Left ventricle myocardium inferior (tissue), 1 donor: Measurements from ENCODE around the gene PLCXD1. TPM values are rescaled to one million over a fixed set of nuclear protein-coding genes. Genes with fewer than 3 reads are reported as not detected.
A peak's percentile ranks its signal among the peaks of the same experiment; 100 is the strongest.

Experiments used
- DNase-seq: peaks from one replicate; pipeline ENCODE4 v3.0.0-alpha.2; 2020
- H3K27ac ChIP-seq: fragments of 200-600 bp; replicated peaks from 2 replicates; pipeline ENCODE4 v1.8.0; 2021
- H3K27me3 ChIP-seq: fragments of 200-600 bp; 2 replicates; pipeline ENCODE4 v1.8.0; 2021; ENCODE audit warnings: low read depth
- H3K36me3 ChIP-seq: fragments of 200-600 bp; 2 replicates; pipeline ENCODE4 v1.8.0; 2021
- H3K4me1 ChIP-seq: fragments of 200-600 bp; 2 replicates; pipeline ENCODE4 v1.8.0; 2021
- H3K4me3 ChIP-seq: fragments of 200-600 bp; 2 replicates; pipeline ENCODE4 v1.8.0; 2021; ENCODE audit warnings: mild to moderate bottlenecking, moderate library complexity
- H3K9me3 ChIP-seq: fragments of 200-600 bp; replicated peaks from 2 replicates; pipeline ENCODE4 v1.8.0; 2021
- CTCF ChIP-seq: fragments of 200-600 bp; IDR thresholded peaks from 2 replicates; pipeline ENCODE4 v1.8.0; 2021; ENCODE audit warnings: antibody characterized with exemption, mild to moderate bottlenecking, borderline replicate concordance
- intact Hi-C: fragments of 100-400 bp; cut with micrococcal nuclease; formaldehyde crosslinking; loops from one replicate; pipeline ENCODE4 v1.11.0; 2022
- total RNA-seq: library from RNA; stranded (reverse); fragmentation: NEBNext Ultra II Directional; extraction: Animal tissue kit (Norgen Biotek cat#: 25700); gene quantifications from one replicate; pipeline ENCODE4 v1.2.1, GENCODE V29; 2021
- donor health status: DM: no; HTN: yes; CAD: no; lungs with severe emphysema.

The PLCXD1 gene
- total RNA-seq, 1 donor from 2014 or later: 4.0 TPM

- peak; percentile 10 for DNase-seq
- peaks cover 56% of the 10 kb centered on the region for H3K36me3 ChIP-seq
- intact Hi-C loops: no loop called here
- H3K27me3 ChIP-seq: peaks cover 18% of the 10 kb centered on the region
- H3K4me1 ChIP-seq: peaks cover 16% of the 10 kb centered on the region
- H3K27ac ChIP-seq: no peak overlapping the region
- H3K4me3 ChIP-seq: no peak overlapping the region
- TF ChIP-seq CTCF: no peak
- H3K9me3 ChIP-seq: no peaks in the 10 kb centered on the region
These were observed 54.0 kb downstream of the PLCXD1 start for GRCh38 chrX:334971-335757.

GRCh38 chrX:335758-336155 is 54.6 kb downstream of the PLCXD1 start:
- no peak for DNase-seq
- Histone ChIP-seq H3K9me3 (no peaks in the 10 kb centered on the region), H3K27ac (no peak overlapping the region), H3K27me3 (peaks cover 12% of the 10 kb centered on the region), H3K4me3 (no peak overlapping the region), H3K4me1 (peaks cover 12% of the 10 kb centered on the region), H3K36me3 (peaks cover 56% of the 10 kb centered on the region)
- intact Hi-C loops: no loop called here
- TF ChIP-seq CTCF: no peak

DNA sequence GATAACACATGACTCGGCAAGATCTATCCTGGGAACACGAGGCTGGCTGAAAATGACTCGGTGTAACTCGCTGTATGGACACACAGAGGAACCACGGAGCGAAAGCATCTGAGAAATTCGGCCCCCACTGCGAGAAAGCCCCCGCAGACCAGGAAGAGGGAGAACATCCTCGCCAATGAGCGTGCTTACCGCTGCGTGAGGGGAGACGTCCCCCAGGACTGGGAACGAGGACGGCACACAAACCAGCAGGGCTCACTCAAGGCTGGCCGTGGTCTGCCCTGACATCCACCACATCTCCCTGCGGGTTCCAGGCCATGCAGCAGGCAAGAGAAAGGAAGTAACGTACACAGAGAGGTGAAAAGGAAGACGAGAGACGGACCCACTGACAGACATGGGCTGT is 55.0 kb downstream of the PLCXD1 start:
- Histone ChIP-seq H3K27ac (no peak overlapping the region), H3K4me3 (no peak overlapping the region), H3K4me1 (peaks cover 7% of the 10 kb centered on the region), H3K27me3 (peaks cover 8% of the 10 kb centered on the region), H3K9me3 (no peaks in the 10 kb centered on the region), H3K36me3 (peaks cover 58% of the 10 kb centered on the region)
- no peak for DNase-seq
- intact Hi-C loops: no loop called here
- no peak for TF ChIP-seq CTCF

DNA sequence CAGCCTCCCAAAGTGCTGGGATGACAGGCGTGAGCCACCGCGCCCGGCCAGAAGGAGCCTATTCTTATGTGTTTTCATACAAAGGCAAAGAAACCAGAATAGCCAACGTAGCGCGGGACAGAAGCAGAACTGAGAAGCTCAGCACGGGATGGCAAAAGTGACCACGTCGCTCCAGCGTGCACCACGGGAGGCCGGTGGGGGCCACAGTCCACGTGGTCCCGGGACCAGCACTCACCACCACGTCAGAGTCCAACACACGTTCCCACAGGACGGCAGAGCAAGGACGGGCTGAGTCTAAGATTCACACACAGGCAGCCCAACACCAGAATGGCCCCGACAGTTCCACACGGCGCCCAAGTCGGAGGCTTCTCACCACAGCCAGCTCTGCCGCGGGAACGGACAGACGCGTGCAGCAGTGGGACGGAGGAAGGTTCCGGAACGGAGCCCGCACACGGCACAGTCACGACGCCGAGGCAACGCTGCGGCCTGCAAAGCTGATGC is 56.2 kb downstream of the PLCXD1 start:
- no peak for TF ChIP-seq CTCF
- Histone ChIP-seq H3K4me3 (no peak overlapping the region), H3K4me1 (no peaks in the 10 kb centered on the region), H3K27me3 (no peaks in the 10 kb centered on the region), H3K27ac (no peak overlapping the region), H3K36me3 (peaks cover 66% of the 10 kb centered on the region), H3K9me3 (no peaks in the 10 kb centered on the region)
- DNase-seq: peak; percentile 9
- intact Hi-C loops: no loop called here

DNA sequence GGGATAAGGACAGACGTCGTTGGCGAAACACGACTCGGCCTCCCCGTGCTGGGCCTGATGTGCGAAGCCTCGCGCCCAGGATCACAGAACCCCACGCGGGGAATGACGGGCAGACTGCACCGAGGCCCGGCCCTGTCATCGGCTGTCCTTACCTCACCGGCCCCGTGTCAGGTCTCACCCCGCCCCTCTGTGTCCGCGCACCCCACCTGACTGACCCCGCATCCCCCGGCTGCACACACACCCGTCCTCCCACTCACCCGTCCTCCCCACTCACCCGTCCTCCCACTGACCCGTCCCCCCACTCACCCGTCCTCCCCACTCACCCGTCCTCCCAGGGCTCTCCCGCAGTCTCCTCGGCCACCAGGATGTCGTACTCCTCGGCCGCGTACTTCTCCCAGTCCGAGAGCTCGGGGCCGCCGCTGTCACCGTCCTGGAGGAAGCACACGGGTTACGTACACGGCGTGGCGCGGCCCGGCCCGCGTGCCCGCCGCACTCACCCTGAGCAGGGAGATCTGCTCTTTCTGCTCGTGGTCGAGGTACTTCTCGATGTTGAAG is 57.2 kb downstream of the PLCXD1 start:
- Histone ChIP-seq H3K36me3 (peaks cover 61% of the 10 kb centered on the region), H3K27me3 (no peaks in the 10 kb centered on the region), H3K4me3 (no peak overlapping the region), H3K27ac (no peak overlapping the region), H3K4me1 (no peaks in the 10 kb centered on the region), H3K9me3 (no peaks in the 10 kb centered on the region)
- TF ChIP-seq CTCF: no peak
- intact Hi-C loops: no loop called here
- peak; percentile 12 for DNase-seq
